IMR-90 (cell line): ENCODE measurements around the gene DUSP22. TPM values are rescaled to one million over a fixed set of nuclear protein-coding genes. Genes with fewer than 3 reads are reported as not detected.

Source experiments
- ATAC-seq: fragments of 200-7000 bp; cut with Tn5 transposase; 2 replicates; pipeline ENCODE4 v1.9.1; 2020; ENCODE audit warnings: low read depth, mild to moderate bottlenecking, moderate library complexity
- BruUV-seq: library from RNA; stranded (reverse); fragments of 400-500 nt; replicated peaks from 2 replicates; lab custom pipeline; 2021; lab: Mats Ljungman, UMichigan
- CTCF ChIA-PET: fragments of 300-600 bp; formaldehyde crosslinking; extraction: SDS; loops from one replicate; lab custom pipeline; 2021; ENCODE audit warnings: antibody characterized with exemption; lab: Yijun Ruan, JAX
- POLR2A ChIA-PET: fragments of 300-600 bp; sonication (Branson Sonifier 250); formaldehyde crosslinking; loops from one replicate; lab custom pipeline; 2022; ENCODE audit warnings: antibody characterized with exemption; ENCODE audit not compliant: unreplicated experiment; lab: Charles Lee
- DNase-seq: peaks from one replicate; pipeline ENCODE4 v3.0.0; 2013
- H2AFZ ChIP-seq: replicated peaks from 2 replicates; pipeline ENCODE3; 2013; ENCODE audit warnings: low read length, mild to moderate bottlenecking; ENCODE audit not compliant: poor library complexity
- H2AK5ac ChIP-seq: 2 replicates; pipeline ENCODE4 v1.6.1; 2013; ENCODE audit warnings: low read depth, low read length, inconsistent platforms
- H2AK9ac ChIP-seq: replicated peaks from 2 replicates; pipeline ENCODE3; 2013; ENCODE audit warnings: mild to moderate bottlenecking, low read depth, low read length, moderate library complexity; ENCODE audit not compliant: poor library complexity
- H2BK120ac ChIP-seq: 2 replicates; pipeline ENCODE4 v1.6.1; 2013; ENCODE audit warnings: low read depth, low read length, inconsistent platforms
- H2BK15ac ChIP-seq: 3 replicates; pipeline ENCODE4 v1.6.1; 2013; ENCODE audit warnings: low read depth, low read length, inconsistent platforms
- H2BK20ac ChIP-seq: 2 replicates; pipeline ENCODE4 v1.6.1; 2013; ENCODE audit warnings: low read depth, mild to moderate bottlenecking, inconsistent platforms, low read length, moderate library complexity
- H2BK5ac ChIP-seq: 2 replicates; pipeline ENCODE4 v1.6.1; 2013; ENCODE audit warnings: mild to moderate bottlenecking, low read depth, low read length, inconsistent platforms; ENCODE audit not compliant: poor library complexity, severe bottlenecking
- H3K14ac ChIP-seq: replicated peaks from 2 replicates; pipeline ENCODE4 v1.6.1; 2013; ENCODE audit warnings: low read depth, low read length, inconsistent platforms
- H3K18ac ChIP-seq: 2 replicates; pipeline ENCODE4 v1.6.1; 2013; ENCODE audit warnings: low read depth, low read length, control low read depth
- H3K23ac ChIP-seq: 2 replicates; pipeline ENCODE4 v1.6.1; 2013; ENCODE audit warnings: low read depth, low read length, inconsistent platforms
- H3K27ac ChIP-seq: 2 replicates; pipeline ENCODE4 v1.5.1; 2013; ENCODE audit warnings: mild to moderate bottlenecking, control low read depth, low read length; ENCODE audit not compliant: insufficient read depth
- H3K27me3 ChIP-seq: 2 replicates; pipeline ENCODE4 v1.6.1; 2013; ENCODE audit warnings: low read length; ENCODE audit not compliant: control insufficient read depth, insufficient read depth
- H3K36me3 ChIP-seq: 2 replicates; pipeline ENCODE4 v1.6.1; 2013; ENCODE audit warnings: low read length, mixed read lengths; ENCODE audit not compliant: control insufficient read depth, insufficient read depth
- H3K4ac ChIP-seq: 2 replicates; pipeline ENCODE4 v1.6.1; 2013; ENCODE audit warnings: low read depth, low read length, inconsistent platforms
- H3K4me1 ChIP-seq: 2 replicates; pipeline ENCODE4 v1.6.1; 2013; ENCODE audit warnings: low read length, mixed read lengths; ENCODE audit not compliant: control insufficient read depth, insufficient read depth
- H3K4me2 ChIP-seq: 2 replicates; pipeline ENCODE4 v1.6.1; 2013; ENCODE audit warnings: low read depth, mild to moderate bottlenecking, control low read depth, low read length, moderate library complexity
- H3K4me3 ChIP-seq: 2 replicates; pipeline ENCODE4 v1.5.1; 2013; ENCODE audit warnings: low read depth, mild to moderate bottlenecking, control low read depth, low read length, moderate library complexity; ENCODE audit not compliant: insufficient read depth
- H3K56ac ChIP-seq: 2 replicates; pipeline ENCODE4 v1.6.1; 2013; ENCODE audit warnings: low read length, inconsistent platforms; ENCODE audit not compliant: insufficient read depth; ENCODE audit errors: extremely low read depth
- H3K79me1 ChIP-seq, 2 experiments: 2 replicates each; pipeline ENCODE4 v1.6.1; 2013; ENCODE audit warnings: low read length in 2 of 2, inconsistent platforms in 1 of 2, low read depth in 1 of 2
- H3K9ac ChIP-seq: 2 replicates; pipeline ENCODE4 v1.6.1; 2013; ENCODE audit warnings: low read depth, low read length, control low read depth
- H3K9me1 ChIP-seq: 2 replicates; pipeline ENCODE4 v1.6.1; 2013; ENCODE audit warnings: low read length, inconsistent platforms; ENCODE audit not compliant: insufficient read depth
- H3K9me3 ChIP-seq: 2 replicates; pipeline ENCODE4 v1.6.1; 2013; ENCODE audit warnings: low read length; ENCODE audit not compliant: control insufficient read depth, insufficient read depth
- H4K20me1 ChIP-seq: 2 replicates; pipeline ENCODE4 v1.6.1; 2013; ENCODE audit warnings: low read length, inconsistent platforms; ENCODE audit not compliant: insufficient read depth
- H4K5ac ChIP-seq: 2 replicates; pipeline ENCODE4 v1.6.1; 2013; ENCODE audit warnings: mild to moderate bottlenecking, low read depth, low read length, control low read depth
- H4K8ac ChIP-seq, 2 experiments: 2 replicates each; pipeline ENCODE4 v1.6.1; 2013; ENCODE audit warnings: low read depth in 2 of 2, low read length in 2 of 2, control low read depth in 1 of 2, inconsistent platforms in 1 of 2
- H4K91ac ChIP-seq: 2 replicates; pipeline ENCODE4 v1.6.1; 2013; ENCODE audit warnings: low read depth, low read length, inconsistent platforms; ENCODE audit not compliant: insufficient read depth
- BHLHE40 ChIP-seq: fragments of 150-350 bp; IDR thresholded peaks from 2 replicates; pipeline ENCODE4 v1.6.1; 2016; ENCODE audit warnings: mild to moderate bottlenecking, low read depth, low read length
- CEBPB ChIP-seq: IDR thresholded peaks from 2 replicates; pipeline ENCODE4 v1.6.1; 2012; ENCODE audit warnings: low read depth, low read length, improper control_type of control experiment
- CHD1 ChIP-seq: IDR thresholded peaks from 2 replicates; pipeline ENCODE4 v1.6.1; 2012; ENCODE audit warnings: low read depth, low read length, improper control_type of control experiment
- CTCF ChIP-seq: conservative IDR thresholded peaks from 2 replicates; pipeline ENCODE4 v1.5.1; 2012; ENCODE audit warnings: mild to moderate bottlenecking, low read depth, low read length, improper control_type of control experiment
- ELK1 ChIP-seq: fragments of 150-350 bp; IDR thresholded peaks from 2 replicates; pipeline ENCODE4 v1.6.1; 2016; ENCODE audit warnings: low read depth, mild to moderate bottlenecking, low read length, moderate library complexity, borderline replicate concordance
- FOS ChIP-seq: fragments of 150-350 bp; IDR thresholded peaks from 2 replicates; pipeline ENCODE4 v1.6.1; 2016; ENCODE audit warnings: low read depth, low read length
- MAFK ChIP-seq: IDR thresholded peaks from 2 replicates; pipeline ENCODE4 v1.6.1; 2012; ENCODE audit warnings: low read depth, low read length, improper control_type of control experiment
- MAZ ChIP-seq: IDR thresholded peaks from 2 replicates; pipeline ENCODE4 v1.6.1; 2012; ENCODE audit warnings: low read depth, mild to moderate bottlenecking, low read length, improper control_type of control experiment, moderate library complexity, borderline replicate concordance
- MXI1 ChIP-seq: IDR thresholded peaks from 2 replicates; pipeline ENCODE4 v1.6.1; 2012; ENCODE audit warnings: low read depth, mild to moderate bottlenecking, low read length, moderate library complexity, borderline replicate concordance
- NFE2L2 ChIP-seq: fragments of 150-350 bp; IDR thresholded peaks from 2 replicates; pipeline ENCODE4 v1.6.1; 2016; ENCODE audit warnings: low read depth, mild to moderate bottlenecking, low read length
- POLR2A ChIP-seq: IDR thresholded peaks from 2 replicates; pipeline ENCODE4 v1.6.1; 2012; ENCODE audit warnings: mild to moderate bottlenecking, low read depth, low read length
- RAD21 ChIP-seq: IDR thresholded peaks from 2 replicates; pipeline ENCODE4 v1.6.1; 2012; ENCODE audit warnings: low read length, improper control_type of control experiment
- RCOR1 ChIP-seq: IDR thresholded peaks from 2 replicates; pipeline ENCODE4 v1.6.1; 2012; ENCODE audit warnings: mild to moderate bottlenecking, low read length, improper control_type of control experiment; ENCODE audit not compliant: insufficient replicate concordance
- RFX5 ChIP-seq: IDR thresholded peaks from 2 replicates; pipeline ENCODE4 v1.8.0; 2012; ENCODE audit warnings: low read depth, mild to moderate bottlenecking, low read length, moderate library complexity
- SMC3 ChIP-seq: fragments of 150-350 bp; IDR thresholded peaks from 2 replicates; pipeline ENCODE4 v1.6.1; 2016; ENCODE audit warnings: low read depth, mild to moderate bottlenecking, antibody characterized with exemption, low read length, moderate library complexity
- USF2 ChIP-seq: fragments of 150-350 bp; IDR thresholded peaks from 2 replicates; pipeline ENCODE4 v1.6.1; 2017; ENCODE audit warnings: mild to moderate bottlenecking, antibody characterized with exemption, low read length, low read depth
- WGBS, 2 experiments: methylation state at CpG; one replicate each; pipeline versions ENCODE4 v1.1.5 to v1.1.7; 2013; ENCODE audit warnings: missing lambda C conversion rate in 2 of 2; ENCODE audit not compliant: insufficient read length in 1 of 2; ENCODE audit errors: extremely low coverage in 2 of 2; 5-methylcytosine and 5-hydroxymethylcytosine counted together
- dilution Hi-C: fragments of 300-500 bp; cut with HindIII; formaldehyde crosslinking; loops from one replicate; pipeline ENCODE4 v1.14.3; 2018; ENCODE audit warnings: low sequenced_read_pairs; ENCODE audit not compliant: unreplicated experiment
- in situ Hi-C: fragments of 300-500 bp; cut with MboI; formaldehyde crosslinking; loops from 3 replicates; pipeline ENCODE4 v1.14.3; 2019; ENCODE audit warnings: low sequenced_read_pairs, inconsistent platforms, mixed read lengths
- intact Hi-C: fragments of 100-400 bp; cut with micrococcal nuclease; formaldehyde crosslinking; loops from 2 replicates; pipeline ENCODE4 v1.10.0; 2022
- polyA plus RNA-seq, 3 experiments: library from polyadenylated mRNA; depleted of rRNA; stranded (reverse); fragments of >200 nt; gene quantifications; 2 replicates each; pipeline ENCODE4 v1.2.3, GENCODE V29; 2012; ENCODE audit warnings: low replicate concordance in 1 of 3
- total RNA-seq: library from RNA; depleted of rRNA; stranded (reverse); fragments of >200 nt; gene quantifications from 2 replicates; pipeline ENCODE4 v1.2.3, GENCODE V29; 2012

DUSP22 gene
- total and polyA plus RNA-seq, 2 of the 4 experiments (the other 2 are of a cell fraction) = 7.1 to 8.2 TPM

GRCh38 chr6:351867-352289 is 59.6 kb downstream of the DUSP22 start:
- H3K4me3 ChIP-seq = no peak overlapping the region

More at GRCh38 chr6:351867-352289, 59.6 kb downstream of the DUSP22 start:
- H3K27ac ChIP-seq = no peak overlapping the region
- in situ Hi-C loops (no loop called here), intact Hi-C loops (no loop called here), dilution Hi-C loops (no loop called here)
- H3K18ac ChIP-seq = no peak overlapping the region
- ChIA-PET POLR2A (no interaction called here), CTCF (interaction anchor here (1.0 kb wide), 1 partner anchor 11 kb away, joined by 5 read pairs; no protein-coding TSS in a partner anchor)
- no peaks in the 10 kb centered on the region for H3K27me3 ChIP-seq
- no peak for DNase-seq
- H4K8ac ChIP-seq = no peak overlapping the region
- H2AK5ac ChIP-seq = no peak overlapping the region
- BruUV-seq = no TSS peak
- H2AFZ ChIP-seq = no peak overlapping the region
- H4K91ac ChIP-seq = no peak overlapping the region
- 60% methylated on average over 4 of the region's 4 CpGs; no CpG with 5 or more reads in 1 of the 2 experiments for WGBS, 2 experiments
- H2BK5ac ChIP-seq = no peak overlapping the region
- H4K20me1 ChIP-seq = no peaks in the 10 kb centered on the region
- no peak overlapping the region for H4K5ac ChIP-seq
- ATAC-seq = no peak
- no peaks in the 10 kb centered on the region for H3K4me1 ChIP-seq
- peaks cover 8% of the 10 kb centered on the region; the same call in 1 of the 2 replicates for H3K9me3 ChIP-seq
- H2AK9ac ChIP-seq = no peak overlapping the region
- H3K4ac ChIP-seq = no peak overlapping the region
- H2BK120ac ChIP-seq = no peak overlapping the region
- no peaks in the 10 kb centered on the region for H3K79me1 ChIP-seq
- H3K23ac ChIP-seq = no peak overlapping the region
- no peak overlapping the region for H3K56ac ChIP-seq
- TF ChIP-seq BHLHE40 (no peak), MXI1 (no peak), SMC3 (no peak), NFE2L2 (no peak), CTCF (no peak), ELK1 (no peak), USF2 (no peak), RAD21 (no peak), FOS (no peak), POLR2A (no peak), RFX5 (no peak), RCOR1 (no peak), MAZ (no peak), CHD1 (no peak), MAFK (no peak), CEBPB (no peak)
- no peak overlapping the region for H2BK15ac ChIP-seq
- H3K14ac ChIP-seq = no peak overlapping the region
- H2BK20ac ChIP-seq = no peak overlapping the region
- no peaks in the 10 kb centered on the region; the same call in 1 of the 2 replicates for H3K36me3 ChIP-seq
- H3K9me1 ChIP-seq = no peaks in the 10 kb centered on the region
- no peak overlapping the region for H3K4me2 ChIP-seq
- no peak overlapping the region for H3K9ac ChIP-seq
